ENCODE data around the gene DPT. TPM values are rescaled to one million over a fixed set of nuclear protein-coding genes. Genes with fewer than 3 reads are reported as not detected.

The DPT gene
- total RNA-seq, 1 donor from 2014 or later, result not detected

- no peak for DNase-seq
Observed at GRCh38 chr1:168734946-168735345, 5.9 kb upstream of the DPT start.

GRCh38 chr1:168734271-168734670 is 5.3 kb upstream of the DPT start:
- no peak for DNase-seq

GRCh38 chr1:168733241-168733640 is 4.2 kb upstream of the DPT start:
- no peak for DNase-seq

GRCh38 chr1:168732736-168733135 is 3.7 kb upstream of the DPT start:
- DNase-seq, result no peak

- no peak for DNase-seq
Observed at GRCh38 chr1:168731244-168731953, 2.4 kb upstream of the DPT start.

- no peak for DNase-seq
Observed at GRCh38 chr1:168729405-168729802, 398 bp upstream of the DPT start.

GRCh38 chr1:168726719-168727118 is 2.3 kb downstream of the DPT start:
- DNase-seq, result no peak

GRCh38 chr1:168726281-168726680 is 2.7 kb downstream of the DPT start:
- DNase-seq, result no peak

GRCh38 chr1:168725831-168726230 is 3.2 kb downstream of the DPT start:
- DNase-seq, result no peak

- no peak for DNase-seq
Observed at GRCh38 chr1:168725060-168725459, 3.9 kb downstream of the DPT start.

- no peak for DNase-seq
Observed at GRCh38 chr1:168723000-168723399, 6.0 kb downstream of the DPT start.

- no peak for DNase-seq
Observed at GRCh38 chr1:168720839-168721238, 8.2 kb downstream of the DPT start.

- DNase-seq, result no peak
Observed at GRCh38 chr1:168719306-168720111, 9.5 kb downstream of the DPT start.

- no peak for DNase-seq
Observed at GRCh38 chr1:168717906-168718891, 10.8 kb downstream of the DPT start.

GRCh38 chr1:168714012-168714411 is 15.0 kb downstream of the DPT start:
- DNase-seq, result no peak

GRCh38 chr1:168709405-168710363 is 19.3 kb downstream of the DPT start:
- no peak for DNase-seq

- no peak for DNase-seq
Observed at GRCh38 chr1:168708698-168709404, 20.2 kb downstream of the DPT start.

- DNase-seq, result no peak
Observed at GRCh38 chr1:168706391-168706992, 22.5 kb downstream of the DPT start.

- no peak for DNase-seq
Observed at GRCh38 chr1:168700575-168701268, 28.3 kb downstream of the DPT start.

- no peak for DNase-seq
Observed at GRCh38 chr1:168698453-168698852, 30.6 kb downstream of the DPT start.

Data from dermis blood vessel endothelial cell (primary cell).